ENCODE data around the gene PAQR8. TPM values are rescaled to one million over a fixed set of nuclear protein-coding genes. Genes with fewer than 3 reads are reported as not detected.

Gene PAQR8
- total and polyA plus RNA-seq, 2 of the 13 experiments (the other 11 are each of a cell fraction or from before 2014, with no cell fraction given): 37.7 to 50.7 TPM

- TF ChIP-seq ZNF570 (CRISPR knock-in tag; IDR thresholded peaks at IDR 0.05; ENCODE audit: borderline replicate concordance) (no peak), ZNF616 (CRISPR knock-in tag; IDR thresholded peaks at IDR 0.05; ENCODE audit: low read depth) (no peak), DBP (CRISPR knock-in tag; IDR thresholded peaks at IDR 0.05; ENCODE audit: not compliant biosample characterization) (no peak), ZSCAN29 (CRISPR knock-in tag; conservative IDR thresholded peaks at IDR 0.05) (no peak)
These were observed 9.8 kb downstream of the PAQR8 start (continued) for GRCh38 chr6:52371656-52372191.

- Histone ChIP-seq H3K9ac (ENCODE audit: insufficient read depth, low read depth, low read length) (no peak overlapping the region), H3K4me2 (ENCODE audit: low read depth, low read length) (no peak overlapping the region), H3K4me1 (ENCODE audit: insufficient read depth, low read length) (peaks cover 96% of the 10 kb centered on the region), H2AFZ (ENCODE audit: low read length) (no peak overlapping the region), H3K9me3 (ENCODE audit: low read length) (no peaks in the 10 kb centered on the region), H4K20me1 (ENCODE audit: insufficient read depth, low read length) (peaks cover 29% of the 10 kb centered on the region), H3K27ac (ENCODE audit: extremely low read length, insufficient read depth, low read length) (no peak overlapping the region), H3K79me2 (ENCODE audit: insufficient read depth, low read length) (peaks cover 91% of the 10 kb centered on the region), H3K4me3 (replicated peaks in 1 of 3; ENCODE audit: insufficient read depth in 1 of 3, low read depth in 2 of 3, low read length in 3 of 3) (no peak overlapping the region), H3K36me3 (replicated peaks in 1 of 2; ENCODE audit: control insufficient read depth in 1 of 2, insufficient read depth in 2 of 2, low read length in 2 of 2) (peaks cover 2 to 15% of the 10 kb centered on the region in 2 experiments; a peak in 4 of 5 replicates), H3K27me3 (ENCODE audit: control insufficient read depth in 1 of 2, insufficient read depth in 2 of 2, low read length in 2 of 2) (no peaks in the 10 kb centered on the region)
- CTCF ChIA-PET (ENCODE audit: low intra/inter-chr PET ratio, low total read pairs): no interaction called here
- WGBS (ENCODE audit: low lambda C conversion rate): 94% methylated on average over 5 of the region's 5 CpGs
- intact Hi-C loops (cut with micrococcal nuclease; ENCODE audit: unreplicated experiment): no loop called here
- no peak for FAIRE-seq
- no peak for TF ChIP-seq ZNF639 (CRISPR knock-in tag; conservative IDR thresholded peaks at IDR 0.05)
- no peak for TF ChIP-seq MNT (IDR thresholded peaks at IDR 0.05)
- TF ChIP-seq ZNF276 (CRISPR knock-in tag; IDR thresholded peaks at IDR 0.05; ENCODE audit: low read depth): no peak
- TF ChIP-seq HDAC1 (CRISPR knock-in tag; IDR thresholded peaks at IDR 0.05): no peak
- POLR2A ChIA-PET: interaction anchor here (1.3 to 2.0 kb wide), 2 partner anchors 20 to 88 kb away, joined by 3 to 9 read pairs; partner anchors contain the start of gene MCM3
- in situ Hi-C loops (cut with HindIII; ENCODE audit: extremely low pct_ligation_motif_present, low pct_unique_long_range_greater_than_20kb): no loop called here
- ATAC-seq: no peak
- DNase-seq (ENCODE audit: low spot score): no peak
- BruUV-seq (replicated peaks): no TSS peak
These were observed 11.3 kb downstream of the PAQR8 start for GRCh38 chr6:52373151-52373690.
